Measurements from ENCODE around the gene TBC1D20. TPM values are rescaled to one million over a fixed set of nuclear protein-coding genes. Genes with fewer than 3 reads are reported as not detected.

The TBC1D20 gene
- total RNA-seq, 1 donor = 64.8 TPM

GRCh38 chr20:472889-473292, 10.6 kb upstream of the TBC1D20 start:
- Histone ChIP-seq H3K36me3 (ENCODE audit: insufficient read depth, low read length) (peaks cover 5% of the 10 kb centered on the region), H3K9me3 (ENCODE audit: low read depth, low read length) (no peaks in the 10 kb centered on the region), H4K20me1 (ENCODE audit: insufficient read depth, low read length) (no peaks in the 10 kb centered on the region), H3K27me3 (ENCODE audit: insufficient read depth, low read length) (peaks cover 4% of the 10 kb centered on the region), H3K79me2 (ENCODE audit: insufficient read depth, low read length) (no peaks in the 10 kb centered on the region), H2AFZ (ENCODE audit: low read length) (no peak overlapping the region), H3K27ac (ENCODE audit: low read depth, low read length) (no peak overlapping the region), H3K4me2 (ENCODE audit: insufficient read depth, low read length) (no peak overlapping the region), H3K4me3 (ENCODE audit: insufficient read depth, low read length) (no peak overlapping the region), H3K4me1 (ENCODE audit: insufficient read depth, low read length) (peaks cover 2% of the 10 kb centered on the region)
- TF ChIP-seq CTCF (IDR thresholded peaks at IDR 0.05; ENCODE audit: extremely low read depth, low read depth, low read length) = no peak
- no peak for DNase-seq (ENCODE audit: insufficient read length, low spot score, missing footprints)

GRCh38 chr20:472137-472846, 10.0 kb upstream of the TBC1D20 start:
- no peak overlapping the region for H3K4me2 ChIP-seq (ENCODE audit: insufficient read depth, low read length)
- H3K4me1 ChIP-seq (ENCODE audit: insufficient read depth, low read length) = no peaks in the 10 kb centered on the region
- no peak overlapping the region for H3K27ac ChIP-seq (ENCODE audit: low read depth, low read length)
- peaks cover 5% of the 10 kb centered on the region for H3K36me3 ChIP-seq (ENCODE audit: insufficient read depth, low read length)
- DNase-seq (ENCODE audit: insufficient read length, low spot score, missing footprints) = no peak
- peaks cover 5% of the 10 kb centered on the region for H3K27me3 ChIP-seq (ENCODE audit: insufficient read depth, low read length)
- no peaks in the 10 kb centered on the region for H4K20me1 ChIP-seq (ENCODE audit: insufficient read depth, low read length)
- H3K4me3 ChIP-seq (ENCODE audit: insufficient read depth, low read length) = no peak overlapping the region
- H3K9me3 ChIP-seq (ENCODE audit: low read depth, low read length) = no peaks in the 10 kb centered on the region
- H2AFZ ChIP-seq (ENCODE audit: low read length) = no peak overlapping the region
- no peaks in the 10 kb centered on the region for H3K79me2 ChIP-seq (ENCODE audit: insufficient read depth, low read length)
- TF ChIP-seq CTCF (IDR thresholded peaks at IDR 0.05; ENCODE audit: extremely low read depth, low read depth, low read length) = no peak

GRCh38 chr20:469746-470490, 7.6 kb upstream of the TBC1D20 start:
- no peak for DNase-seq (ENCODE audit: insufficient read length, low spot score, missing footprints)
- Histone ChIP-seq H3K4me3 (ENCODE audit: insufficient read depth, low read length) (no peak overlapping the region), H4K20me1 (ENCODE audit: insufficient read depth, low read length) (no peaks in the 10 kb centered on the region), H3K27ac (ENCODE audit: low read depth, low read length) (no peak overlapping the region), H2AFZ (ENCODE audit: low read length) (no peak overlapping the region), H3K79me2 (ENCODE audit: insufficient read depth, low read length) (no peaks in the 10 kb centered on the region), H3K36me3 (ENCODE audit: insufficient read depth, low read length) (peaks cover 5% of the 10 kb centered on the region), H3K9me3 (ENCODE audit: low read depth, low read length) (no peaks in the 10 kb centered on the region), H3K4me2 (ENCODE audit: insufficient read depth, low read length) (no peak overlapping the region), H3K27me3 (ENCODE audit: insufficient read depth, low read length) (peaks cover 8% of the 10 kb centered on the region), H3K4me1 (ENCODE audit: insufficient read depth, low read length) (no peaks in the 10 kb centered on the region)
- no peak for TF ChIP-seq CTCF (IDR thresholded peaks at IDR 0.05; ENCODE audit: extremely low read depth, low read depth, low read length)

GRCh38 chr20:467755-468154, 5.4 kb upstream of the TBC1D20 start:
- no peak for DNase-seq (ENCODE audit: insufficient read length, low spot score, missing footprints)
- H3K4me3 ChIP-seq (ENCODE audit: insufficient read depth, low read length) = no peak overlapping the region
- no peak for TF ChIP-seq CTCF (IDR thresholded peaks at IDR 0.05; ENCODE audit: extremely low read depth, low read depth, low read length)
- H3K27me3 ChIP-seq (ENCODE audit: insufficient read depth, low read length) = peaks cover 8% of the 10 kb centered on the region
- no peaks in the 10 kb centered on the region for H3K79me2 ChIP-seq (ENCODE audit: insufficient read depth, low read length)
- no peaks in the 10 kb centered on the region for H3K36me3 ChIP-seq (ENCODE audit: insufficient read depth, low read length)
- H3K27ac ChIP-seq (ENCODE audit: low read depth, low read length) = no peak overlapping the region
- H3K4me2 ChIP-seq (ENCODE audit: insufficient read depth, low read length) = no peak overlapping the region
- H3K9me3 ChIP-seq (ENCODE audit: low read depth, low read length) = no peaks in the 10 kb centered on the region
- H4K20me1 ChIP-seq (ENCODE audit: insufficient read depth, low read length) = no peaks in the 10 kb centered on the region
- H2AFZ ChIP-seq (ENCODE audit: low read length) = no peak overlapping the region
- peaks cover 3% of the 10 kb centered on the region for H3K4me1 ChIP-seq (ENCODE audit: insufficient read depth, low read length)
